Measurements from ENCODE around the gene PPP3R2.
A peak's percentile ranks its signal among the peaks of the same experiment; 100 is the strongest.
"Not testable (repeated sequence)": the region's sequence is repeated elsewhere in the genome, so short reads cannot be mapped to it uniquely, and the experiment has no call there.

Gene PPP3R2, protein sequence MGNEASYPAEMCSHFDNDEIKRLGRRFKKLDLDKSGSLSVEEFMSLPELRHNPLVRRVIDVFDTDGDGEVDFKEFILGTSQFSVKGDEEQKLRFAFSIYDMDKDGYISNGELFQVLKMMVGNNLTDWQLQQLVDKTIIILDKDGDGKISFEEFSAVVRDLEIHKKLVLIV

DNA sequence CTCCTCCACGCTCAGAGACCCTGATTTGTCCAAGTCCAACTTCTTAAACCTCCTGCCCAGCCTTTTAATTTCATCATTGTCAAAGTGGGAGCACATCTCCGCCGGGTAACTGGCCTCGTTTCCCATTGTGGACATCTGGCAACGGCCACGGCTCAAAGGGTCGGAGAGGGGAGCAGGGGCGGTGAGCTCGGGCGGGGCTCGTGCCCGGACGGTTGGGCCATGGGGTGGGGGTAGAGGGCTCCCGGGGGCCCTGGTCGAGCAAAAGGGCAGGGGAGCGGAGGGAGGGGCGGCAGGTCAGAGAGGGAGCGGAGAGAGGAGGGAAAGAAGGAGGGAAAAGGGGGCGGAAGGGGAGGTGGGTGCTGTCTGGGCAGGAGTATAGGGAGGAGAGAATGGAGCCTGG is at the start of gene PPP3R2:
Gene PPP3R2 (minus strand): TSS at position 174 of the 400 bp plus-strand sequence. CDS start 48 bp downstream, at position 126.
- no peak for DNase-seq

DNA sequence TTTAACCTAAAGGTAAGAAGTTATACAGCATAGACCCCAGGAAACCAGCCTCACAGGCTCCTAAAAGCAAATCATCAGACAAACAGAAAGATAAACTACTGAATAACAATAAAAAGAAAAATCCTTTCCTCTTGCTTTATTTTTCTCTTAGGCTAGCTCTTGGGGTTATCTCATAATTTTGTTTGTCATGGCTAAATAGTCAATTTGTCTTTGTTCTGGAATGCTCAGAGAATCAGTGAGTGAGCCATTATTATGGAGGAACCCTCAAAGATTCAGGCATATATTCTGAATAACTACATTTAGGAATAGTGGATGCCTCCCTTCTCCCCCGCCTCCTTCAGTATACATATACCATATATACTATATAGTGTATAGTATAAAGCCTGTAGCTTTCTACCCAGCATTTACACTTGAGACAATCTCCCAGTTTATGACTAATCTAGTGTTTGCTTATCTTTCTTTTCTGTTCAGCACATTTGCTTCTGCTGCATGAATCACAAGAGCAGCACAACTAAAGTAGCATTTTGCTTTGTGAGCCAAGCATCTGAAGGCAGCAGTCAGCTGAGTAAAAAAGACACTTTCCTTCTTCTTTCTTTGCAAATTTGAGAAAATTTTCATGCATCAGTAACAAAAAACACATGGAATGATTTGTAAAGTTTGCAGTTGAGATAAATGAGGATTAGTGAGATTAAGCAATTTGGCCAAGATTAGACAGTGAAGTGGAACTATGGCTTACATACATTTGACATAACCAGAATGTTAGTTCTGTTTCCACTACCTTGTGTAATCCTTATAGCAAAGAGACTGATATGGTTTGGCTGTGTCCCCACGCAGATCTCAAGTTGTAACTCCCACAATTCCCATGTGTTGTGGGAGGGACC is 45.3 kb upstream of the PPP3R2 start:
- no peak for DNase-seq

DNA sequence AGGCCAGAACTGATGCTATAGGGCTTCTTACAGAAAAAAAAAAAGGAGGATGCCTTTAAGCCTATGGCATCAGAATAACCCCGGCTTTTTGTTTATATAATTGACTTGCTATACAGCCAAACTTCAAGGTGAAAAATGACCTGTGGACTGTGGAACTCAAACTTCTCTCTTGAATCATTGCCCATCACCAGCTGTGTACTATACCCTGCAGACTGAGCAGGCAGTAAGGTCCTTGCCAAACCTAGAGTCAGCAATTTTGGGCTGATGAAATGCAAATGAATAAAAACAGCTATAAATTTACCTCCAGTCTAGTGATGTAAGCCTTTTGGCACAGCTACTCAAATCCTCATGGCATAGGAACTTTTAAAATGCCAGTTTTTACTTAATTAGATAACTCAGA is 44.5 kb upstream of the PPP3R2 start:
- no peak for DNase-seq

DNA sequence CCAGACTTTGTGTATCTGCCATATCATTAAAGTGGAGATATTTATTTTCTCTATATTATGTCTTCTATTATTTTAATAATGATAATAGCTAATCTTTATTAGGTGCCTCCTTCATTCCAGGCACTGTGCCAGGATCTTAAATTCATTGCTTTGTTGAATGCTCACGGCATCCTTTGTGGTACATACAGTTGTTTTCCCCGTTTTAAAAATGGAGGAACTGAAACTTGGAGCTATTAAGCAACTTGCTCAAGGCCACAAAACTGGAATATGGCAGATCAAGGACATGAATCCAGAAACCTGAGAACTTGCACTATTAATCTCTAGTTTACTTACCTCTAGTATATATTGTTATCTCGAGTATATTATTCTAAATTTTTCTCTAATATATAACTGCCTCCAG is 41.5 kb upstream of the PPP3R2 start:
- DNase-seq = no peak

DNA sequence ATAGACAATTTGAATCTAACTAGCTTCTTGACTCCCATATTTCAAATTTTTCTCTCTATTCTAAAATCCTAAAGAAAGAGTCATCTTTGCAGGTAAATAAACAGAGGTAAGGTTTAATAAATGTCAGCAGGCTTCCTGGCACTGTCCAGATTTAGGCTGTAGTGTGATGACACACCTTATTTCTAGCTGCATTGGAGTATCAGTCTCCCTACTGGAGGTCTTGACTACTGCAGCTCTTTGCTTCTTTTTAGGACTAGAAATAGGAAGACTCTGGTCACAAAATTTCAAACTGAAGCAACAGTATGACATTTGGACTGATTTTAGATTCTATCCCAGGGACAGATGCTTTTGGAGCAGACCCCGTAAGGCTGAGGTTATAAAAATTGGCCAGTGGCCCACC is 40.7 kb upstream of the PPP3R2 start:
- no peak for DNase-seq

GRCh38 chr9:101634741-101635409 is 40.1 kb upstream of the PPP3R2 start:
- DNase-seq = no peak

DNA sequence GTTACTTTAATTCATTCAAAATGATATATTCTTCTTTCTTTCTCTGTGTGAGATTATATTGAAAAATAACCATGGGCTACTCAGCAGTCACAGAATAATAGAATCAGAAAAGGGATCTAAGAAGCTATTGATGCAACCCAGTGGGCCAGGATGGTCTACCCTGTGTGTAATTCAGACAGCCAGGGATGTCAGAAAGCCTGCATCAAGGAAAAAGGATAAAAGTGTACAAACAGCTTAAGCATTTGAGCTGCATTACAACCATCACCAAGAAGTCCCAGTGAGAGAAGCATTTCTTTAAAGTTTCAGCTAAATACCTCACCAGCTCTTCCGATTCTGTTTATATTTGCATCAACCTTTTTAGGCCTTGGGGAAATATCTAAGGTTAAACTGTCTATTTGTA is 37.8 kb upstream of the PPP3R2 start:
- no peak for DNase-seq

DNA sequence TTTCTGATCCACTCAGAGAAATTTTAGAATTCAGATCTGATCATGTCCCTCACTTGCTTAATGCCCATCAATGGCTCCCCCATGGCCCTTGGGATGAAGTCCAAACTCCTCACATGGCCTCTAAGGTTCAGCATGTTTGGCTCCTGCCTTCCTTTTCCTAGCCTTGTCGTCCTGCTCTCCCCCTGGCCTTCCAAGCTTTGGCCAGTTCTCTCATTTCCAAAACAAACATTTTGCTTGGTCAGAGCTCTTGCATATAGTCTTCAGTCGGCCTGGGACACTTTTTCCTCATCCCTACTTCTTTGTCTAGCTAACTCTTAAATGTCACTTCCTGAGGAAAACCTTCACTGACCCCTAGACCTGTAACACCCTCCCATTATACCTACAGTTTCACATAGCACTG is 37.1 kb upstream of the PPP3R2 start:
- DNase-seq = no peak

- DNase-seq = no peak
Observed at GRCh38 chr9:101629636-101630035, 34.9 kb upstream of the PPP3R2 start.

GRCh38 chr9:101628173-101628572 is 33.4 kb upstream of the PPP3R2 start:
- no peak for DNase-seq

GRCh38 chr9:101626295-101626694 is 31.5 kb upstream of the PPP3R2 start:
- no peak for DNase-seq

- DNase-seq = no peak
Observed at GRCh38 chr9:101625876-101626275, 31.1 kb upstream of the PPP3R2 start.

DNA sequence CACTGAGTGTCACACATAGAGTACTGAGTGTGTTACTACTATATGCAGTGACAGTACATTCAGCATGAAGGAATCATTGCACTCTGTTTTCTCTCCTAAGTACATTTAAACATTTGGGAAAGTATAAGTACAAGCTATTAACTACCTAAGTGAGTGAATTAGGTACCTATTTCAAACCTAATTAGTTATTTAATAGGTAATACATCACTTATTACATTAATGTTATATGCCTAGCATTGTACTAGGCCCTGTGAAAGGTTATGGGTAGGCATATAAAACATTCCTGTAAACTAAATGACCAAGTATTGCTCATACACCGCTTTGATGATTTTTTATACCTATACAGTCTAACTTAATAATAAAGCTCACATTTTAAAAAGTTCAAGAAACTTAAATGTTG is 25.7 kb upstream of the PPP3R2 start:
- no peak for DNase-seq

DNA sequence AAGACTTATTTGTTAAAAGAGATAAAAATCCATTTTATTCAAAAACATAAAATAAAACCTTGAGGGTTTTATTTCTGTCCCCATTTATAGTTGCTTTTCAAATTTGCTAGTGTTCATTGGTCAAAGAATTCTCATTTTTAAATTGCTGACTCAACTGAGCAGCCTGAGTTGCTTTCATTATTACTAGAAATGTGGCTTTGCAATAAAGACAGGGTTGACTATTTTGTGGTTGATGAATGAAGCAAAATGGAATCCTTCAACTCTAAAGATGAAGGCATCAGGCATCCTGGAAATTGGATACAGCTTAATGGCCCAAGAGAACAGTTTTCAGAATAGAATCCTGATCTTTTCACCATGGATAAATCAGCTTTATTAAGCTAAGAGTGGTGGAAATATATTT is 23.9 kb upstream of the PPP3R2 start:
- no peak for DNase-seq

DNA sequence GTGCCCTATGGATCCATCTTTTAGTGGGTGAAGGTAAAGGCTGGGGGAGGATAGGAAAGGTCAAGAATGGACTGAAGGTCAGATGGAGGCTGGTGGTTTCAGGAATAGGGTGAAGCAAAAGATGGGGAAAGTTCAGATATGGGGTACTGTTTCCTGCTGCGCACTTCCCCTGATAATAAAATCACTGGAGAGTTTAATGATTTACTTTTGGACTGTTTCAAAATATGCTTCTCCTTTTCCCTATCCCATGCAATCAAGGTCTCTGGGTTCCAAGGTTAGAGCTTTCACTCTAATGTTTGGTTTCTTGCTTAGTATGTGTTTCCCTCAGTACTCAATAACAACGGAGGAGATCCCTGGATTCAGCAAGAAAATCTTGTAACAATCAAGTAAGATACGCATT is 10.8 kb upstream of the PPP3R2 start:
- DNase-seq = no peak

DNA sequence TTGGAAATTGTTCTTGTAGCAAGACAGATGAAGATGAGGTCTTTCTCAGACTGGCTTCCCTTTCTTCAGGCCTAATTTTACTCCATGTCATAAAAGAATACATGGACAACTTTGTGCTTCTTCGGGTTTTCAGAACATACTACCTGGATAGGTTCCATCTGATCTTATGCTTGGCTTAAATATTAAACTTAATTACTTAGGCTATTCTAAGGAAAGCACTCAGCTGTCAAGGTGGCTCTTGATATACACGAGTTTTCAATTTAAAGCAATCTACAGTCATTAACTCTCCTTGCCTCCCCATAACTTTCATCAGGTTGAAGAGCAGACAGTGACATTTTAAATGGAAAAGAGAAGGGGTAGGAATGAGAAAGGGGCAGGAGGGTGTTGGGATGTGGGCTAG is 9.5 kb upstream of the PPP3R2 start:
- no peak for DNase-seq

DNA sequence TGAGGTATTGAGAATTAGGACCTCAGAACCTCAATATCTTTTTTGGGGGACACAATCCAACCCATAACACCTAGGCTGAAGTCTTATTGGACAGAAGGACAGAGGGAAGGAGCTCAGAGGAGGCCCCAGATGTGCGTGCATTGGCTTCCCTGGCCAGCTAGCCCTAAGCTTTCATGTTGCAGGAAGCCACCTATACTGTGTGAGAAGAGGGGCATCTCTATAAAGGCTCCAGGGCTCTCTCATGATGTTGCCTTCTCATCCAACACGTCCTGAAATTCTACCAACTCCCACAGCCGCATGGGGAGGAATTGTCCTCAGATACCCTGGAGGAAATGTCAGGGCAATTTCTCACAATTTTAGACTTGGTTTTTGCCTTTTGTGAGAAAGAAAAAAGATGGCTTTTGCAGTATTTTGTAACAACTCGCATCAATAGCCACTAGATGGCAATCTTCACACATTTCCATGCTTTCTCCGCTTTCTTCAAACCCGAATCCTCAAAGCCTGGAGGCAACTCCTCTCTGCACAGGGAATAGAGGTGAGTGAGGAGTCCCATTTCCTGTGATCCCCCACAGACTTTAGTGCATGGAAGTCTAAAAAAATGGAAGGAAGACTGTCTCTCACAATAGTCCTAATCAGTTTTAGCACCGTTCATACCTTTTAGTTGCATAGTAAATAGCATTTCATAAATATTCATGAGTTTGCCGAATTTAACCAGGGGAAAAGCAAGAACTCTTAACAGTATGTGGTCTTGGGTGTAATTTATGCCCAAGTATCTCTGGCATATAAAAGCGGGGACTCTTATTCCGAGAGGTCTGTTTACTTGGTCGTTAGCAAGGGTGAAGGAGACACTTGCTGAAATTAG is 7.4 kb upstream of the PPP3R2 start:
- peak; percentile 73 for DNase-seq

GRCh38 chr9:101593345-101593744 is 1.4 kb downstream of the PPP3R2 start:
- DNase-seq = no peak

DNA sequence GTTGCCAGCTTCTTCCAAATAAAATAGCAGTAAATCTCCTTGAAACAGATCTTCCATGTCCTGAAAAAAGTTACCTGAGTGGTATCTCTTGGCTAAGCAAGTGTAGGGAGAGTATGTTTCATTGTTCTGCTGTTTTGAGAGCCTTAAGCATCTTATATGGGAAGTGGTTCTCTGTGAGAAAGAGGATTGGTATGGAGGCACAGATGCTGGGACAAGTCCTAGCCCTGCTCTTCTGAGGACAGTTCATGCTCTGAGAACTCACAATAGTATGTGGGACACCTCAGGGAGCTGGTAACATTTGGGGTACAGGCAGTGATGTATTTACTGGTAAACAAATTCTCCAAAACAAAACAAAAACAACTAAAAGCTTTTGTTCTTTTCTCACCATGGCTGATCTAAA is 2.0 kb downstream of the PPP3R2 start:
- DNase-seq = no peak

- no peak for DNase-seq
Observed at GRCh38 chr9:101591787-101592446, 2.9 kb downstream of the PPP3R2 start.

GRCh38 chr9:101590901-101591300 is 3.9 kb downstream of the PPP3R2 start:
- no peak for DNase-seq

GRCh38 chr9:101590074-101590473 is 4.7 kb downstream of the PPP3R2 start:
- DNase-seq = not testable (repeated sequence)

Measured in NCI-H1105 treated with DMSO at 0.1 percent for 48 hours (cell line).